DND-41 (cell line): ENCODE results near the gene CCDC178.

Experiments
- ATAC-seq: fragments of 200-7000 bp; cut with Tn5 transposase; 3 replicates; pipeline ENCODE4 v1.9.1; 2021; ENCODE audit warnings: low read depth; ENCODE audit not compliant: insufficient read depth
- DNase-seq: peaks from one replicate; pipeline ENCODE4 v3.0.0-alpha.2; 2020
- H2AFZ ChIP-seq: 2 replicates; pipeline ENCODE4 v1.6.0; 2012; ENCODE audit warnings: low read depth, low read length
- H3K27ac ChIP-seq: 2 replicates; pipeline ENCODE4 v1.5.1; 2012; ENCODE audit warnings: low read length, inconsistent platforms
- H3K27me3 ChIP-seq: fragments of 200-600 bp; sonication (generic); 2 replicates; pipeline ENCODE4 v1.6.0; 2012; ENCODE audit warnings: low read length, mild to moderate bottlenecking, inconsistent platforms; ENCODE audit not compliant: insufficient read depth, poor library complexity
- H3K36me3 ChIP-seq: 2 replicates; pipeline ENCODE4 v1.5.1; 2012; ENCODE audit warnings: low read length, inconsistent platforms; ENCODE audit not compliant: insufficient read depth
- H3K4me1 ChIP-seq: 2 replicates; pipeline ENCODE4 v1.5.1; 2012; ENCODE audit warnings: mild to moderate bottlenecking, low read length; ENCODE audit not compliant: insufficient read depth
- H3K4me2 ChIP-seq: 2 replicates; pipeline ENCODE4 v1.6.0; 2012; ENCODE audit warnings: mild to moderate bottlenecking, moderate library complexity, low read length, inconsistent platforms; ENCODE audit not compliant: insufficient read depth
- H3K4me3 ChIP-seq, 2 experiments: fragments of 200-600 bp in 1 of 2; shearing (Covaris generic) in 1 of 2; 2 replicates each; pipeline ENCODE4 v1.5.1; 2012 to 2016; ENCODE audit warnings: inconsistent platforms in 2 of 2, low read length in 2 of 2, mild to moderate bottlenecking in 2 of 2, low read depth in 1 of 2, moderate library complexity in 1 of 2
- H3K79me2 ChIP-seq: 2 replicates; pipeline ENCODE4 v1.6.0; 2012; ENCODE audit warnings: low read length, inconsistent platforms; ENCODE audit not compliant: insufficient read depth
- H3K9ac ChIP-seq: 2 replicates; pipeline ENCODE4 v1.6.0; 2012; ENCODE audit warnings: low read depth, mild to moderate bottlenecking, inconsistent platforms, low read length, moderate library complexity
- H3K9me3 ChIP-seq: 2 replicates; pipeline ENCODE4 v1.5.1; 2012; ENCODE audit warnings: low read length, moderate library complexity, mild to moderate bottlenecking, inconsistent platforms; ENCODE audit not compliant: insufficient read depth, severe bottlenecking
- H4K20me1 ChIP-seq: 2 replicates; pipeline ENCODE4 v1.6.0; 2012; ENCODE audit warnings: low read length; ENCODE audit not compliant: insufficient read depth
- EZH2 ChIP-seq: IDR thresholded peaks from 3 replicates; pipeline ENCODE4 v1.6.1; 2012; ENCODE audit warnings: borderline replicate concordance, low read depth, mild to moderate bottlenecking, moderate library complexity, low read length, inconsistent platforms; ENCODE audit not compliant: severe bottlenecking
- TF ChIP-seq, protein P1 (sequence below): IDR thresholded peaks from 2 replicates; pipeline ENCODE4 v1.5.1; 2012; ENCODE audit warnings: borderline replicate concordance, low read length, moderate library complexity, mild to moderate bottlenecking; ENCODE audit not compliant: poor library complexity, severe bottlenecking; ENCODE audit errors: extremely low read depth

The CCDC178 gene

DNA sequence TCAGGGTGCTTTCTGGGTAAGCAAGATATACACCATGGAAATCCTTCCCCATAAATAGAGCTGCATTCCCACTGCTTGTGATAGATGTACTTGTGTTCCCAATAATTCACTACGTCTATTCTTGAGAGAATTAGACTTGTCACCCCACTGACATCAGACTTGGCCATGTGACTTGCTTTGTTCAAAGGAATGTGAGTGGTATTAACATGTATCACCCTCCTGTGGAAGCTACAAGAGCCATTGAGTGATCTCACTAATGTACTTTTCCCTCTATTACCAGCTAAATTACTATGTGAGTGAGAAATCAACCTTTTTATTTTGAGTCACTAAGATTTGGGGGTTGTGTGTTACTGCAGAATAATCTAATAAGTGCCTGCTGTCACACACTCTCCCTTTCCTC lies 176.0 kb downstream of the CCDC178 start:
- Histone ChIP-seq H4K20me1 (no peaks in the 10 kb centered on the region), H3K79me2 (no peaks in the 10 kb centered on the region), H3K4me2 (no peak overlapping the region), H3K27me3 (no peaks in the 10 kb centered on the region), H3K27ac (no peak overlapping the region), H3K36me3 (no peaks in the 10 kb centered on the region), H2AFZ (no peak overlapping the region), H3K4me1 (no peaks in the 10 kb centered on the region), H3K9ac (no peak overlapping the region), H3K4me3 (no peak overlapping the region), H3K9me3 (no peaks in the 10 kb centered on the region)
- ATAC-seq (no peak), DNase-seq (no peak)
- TF ChIP-seq, protein P1, sequence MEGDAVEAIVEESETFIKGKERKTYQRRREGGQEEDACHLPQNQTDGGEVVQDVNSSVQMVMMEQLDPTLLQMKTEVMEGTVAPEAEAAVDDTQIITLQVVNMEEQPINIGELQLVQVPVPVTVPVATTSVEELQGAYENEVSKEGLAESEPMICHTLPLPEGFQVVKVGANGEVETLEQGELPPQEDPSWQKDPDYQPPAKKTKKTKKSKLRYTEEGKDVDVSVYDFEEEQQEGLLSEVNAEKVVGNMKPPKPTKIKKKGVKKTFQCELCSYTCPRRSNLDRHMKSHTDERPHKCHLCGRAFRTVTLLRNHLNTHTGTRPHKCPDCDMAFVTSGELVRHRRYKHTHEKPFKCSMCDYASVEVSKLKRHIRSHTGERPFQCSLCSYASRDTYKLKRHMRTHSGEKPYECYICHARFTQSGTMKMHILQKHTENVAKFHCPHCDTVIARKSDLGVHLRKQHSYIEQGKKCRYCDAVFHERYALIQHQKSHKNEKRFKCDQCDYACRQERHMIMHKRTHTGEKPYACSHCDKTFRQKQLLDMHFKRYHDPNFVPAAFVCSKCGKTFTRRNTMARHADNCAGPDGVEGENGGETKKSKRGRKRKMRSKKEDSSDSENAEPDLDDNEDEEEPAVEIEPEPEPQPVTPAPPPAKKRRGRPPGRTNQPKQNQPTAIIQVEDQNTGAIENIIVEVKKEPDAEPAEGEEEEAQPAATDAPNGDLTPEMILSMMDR: no peak
- TF ChIP-seq EZH2: no peak

DNA sequence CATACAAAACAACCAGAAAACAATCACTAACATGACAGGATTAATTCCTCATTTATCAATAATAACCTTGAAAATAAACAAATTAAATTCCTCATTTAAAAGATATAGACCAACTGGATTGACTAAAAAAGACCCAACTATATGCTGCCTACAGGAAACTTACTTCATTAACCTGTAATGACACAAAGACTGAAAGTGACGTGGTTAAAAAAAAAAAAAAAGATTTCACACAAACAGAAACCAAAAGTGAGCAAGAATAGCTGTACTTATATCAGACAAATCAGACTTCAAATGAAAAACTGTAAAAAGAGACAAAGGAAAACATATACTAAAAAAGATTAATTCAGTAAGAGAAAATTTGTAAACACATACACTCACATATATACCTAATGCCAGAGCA lies 201.2 kb downstream of the CCDC178 start:
- TF ChIP-seq, protein P1: no peak
- no peak for TF ChIP-seq EZH2
- H3K4me1 ChIP-seq: no peaks in the 10 kb centered on the region
- H3K27ac ChIP-seq: no peak overlapping the region
- no peak overlapping the region for H2AFZ ChIP-seq
- ATAC-seq: no peak
- no peak overlapping the region for H3K4me2 ChIP-seq
- H3K9me3 ChIP-seq: peaks cover 5% of the 10 kb centered on the region
- no peak overlapping the region for H3K9ac ChIP-seq
- no peaks in the 10 kb centered on the region for H3K79me2 ChIP-seq
- H3K36me3 ChIP-seq: no peaks in the 10 kb centered on the region
- DNase-seq: no peak
- no peaks in the 10 kb centered on the region for H4K20me1 ChIP-seq
- H3K27me3 ChIP-seq: no peaks in the 10 kb centered on the region
- H3K4me3 ChIP-seq: no peak overlapping the region

DNA sequence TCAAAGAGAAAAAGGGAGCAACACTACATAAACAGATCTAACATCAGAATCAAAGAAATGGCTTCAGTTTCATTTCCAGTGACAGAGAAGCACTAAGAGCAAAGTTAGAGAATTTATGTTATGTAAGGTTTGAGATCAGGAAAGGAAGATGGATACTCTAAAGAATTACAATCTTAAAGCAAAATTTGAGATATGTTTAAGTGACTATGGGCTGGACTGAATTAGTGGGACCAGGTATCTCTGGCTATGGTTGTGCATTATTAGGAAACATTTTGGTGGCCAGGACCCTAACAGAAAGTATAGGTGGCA lies 208.2 kb downstream of the CCDC178 start:
- Histone ChIP-seq H3K9me3 (no peaks in the 10 kb centered on the region), H3K4me2 (peak overlapping the region; percentile 39; the same call in 1 of the 2 replicates), H3K79me2 (no peaks in the 10 kb centered on the region), H2AFZ (peak overlapping the region; percentile 67), H3K4me1 (peaks cover 11% of the 10 kb centered on the region), H3K27me3 (no peaks in the 10 kb centered on the region), H3K27ac (peak overlapping the region; percentile 41; the same call in 1 of the 2 replicates), H3K9ac (peak overlapping the region; percentile 9; the same call in 1 of the 2 replicates), H4K20me1 (no peaks in the 10 kb centered on the region), H3K4me3 (no peak overlapping the region), H3K36me3 (no peaks in the 10 kb centered on the region)
- TF ChIP-seq, protein P1: no peak
- TF ChIP-seq EZH2: no peak
- DNase-seq (no peak), ATAC-seq (no peak)
